Gastroesophageal sphincter (tissue), 4 donors: Measurements from ENCODE around the gene MARK3. TPM values are rescaled to one million over a fixed set of nuclear protein-coding genes. Genes with fewer than 3 reads are reported as not detected.

ENCODE experiments used
- ATAC-seq: fragments of 150-250 bp; one replicate; pipeline ENCODE4 v1.9.1; 2016; ENCODE audit warnings: mild to moderate bottlenecking, moderate library complexity
- H3K27ac ChIP-seq, 4 donors: fragments of 200-600 bp; sonication (generic) in 3 of 4; 1 replicate in 3 of 4; 2 replicates in 1 of 4; pipeline ENCODE4 v1.5.1; 2016 to 2019
- H3K27me3 ChIP-seq: fragments of 200-600 bp; sonication (generic); one replicate; pipeline ENCODE4 v1.5.1; 2019
- H3K36me3 ChIP-seq, 2 donors: fragments of 200-600 bp; sonication (generic); one replicate each; pipeline ENCODE4 v1.5.1; 2019; ENCODE audit warnings: control low read depth in 1 of 2
- H3K4me1 ChIP-seq, 3 donors: fragments of 200-600 bp; sonication (generic); 1 replicate in 2 of 3; 2 replicates in 1 of 3; pipeline ENCODE4 v1.5.1; 2016 to 2019; ENCODE audit warnings: control low read depth in 2 of 3
- H3K4me3 ChIP-seq, 2 donors: fragments of 200-600 bp; sonication (generic); one replicate each; pipeline ENCODE4 v1.5.1; 2019; ENCODE audit warnings: mild to moderate bottlenecking in 1 of 2, moderate library complexity in 1 of 2
- H3K9me3 ChIP-seq, 3 donors: fragments of 200-600 bp; sonication (generic); one replicate each; pipeline ENCODE4 v1.5.1; 2017 to 2019; ENCODE audit warnings: control low read depth in 2 of 3
- CTCF ChIP-seq, 4 experiments: fragments of 200-600 bp in 2 of 4; fragments of 450-650 bp in 2 of 4; sonication (generic) in 1 of 4; IDR thresholded peaks; one replicate each; pipeline ENCODE4 v1.5.1; 2017 to 2019; ENCODE audit warnings: antibody characterized with exemption in 4 of 4, mild to moderate bottlenecking in 2 of 4, moderate library complexity in 2 of 4
- EP300 ChIP-seq: sonication (generic); formaldehyde crosslinking; IDR thresholded peaks from one replicate; pipeline ENCODE4 v1.6.1; 2017; ENCODE audit warnings: antibody characterized with exemption, mild to moderate bottlenecking
- POLR2A ChIP-seq, 2 donors: fragments of 450-650 bp; IDR thresholded peaks; one replicate each; pipeline ENCODE4 v1.6.1; 2017; ENCODE audit warnings: antibody characterized with exemption in 2 of 2, mild to moderate bottlenecking in 2 of 2, moderate library complexity in 1 of 2
- POLR2AphosphoS5 ChIP-seq: sonication (generic); formaldehyde crosslinking; IDR thresholded peaks from one replicate; pipeline ENCODE4 v1.6.1; 2017; ENCODE audit warnings: antibody characterized with exemption
- WGBS, 2 donors: methylation state at CpG; one replicate each; pipeline ENCODE4 v1.1.5; 2018; ENCODE audit warnings: low coverage in 1 of 2; 5-methylcytosine and 5-hydroxymethylcytosine counted together
- total RNA-seq, 4 donors: library from RNA; depleted of rRNA; stranded (reverse); fragments of >200 nt; gene quantifications; one replicate each; pipeline ENCODE4 v1.1.0, GENCODE V29; 2016

MARK3 gene
- total RNA-seq, 4 donors from 2014 or later: 65.1 to 127 (median 70.4) TPM

- Histone ChIP-seq H3K4me1 (peaks cover 0 to 29% (median 0%) of the 10 kb centered on the region in 3 donors), H3K9me3 (no peaks in the 10 kb centered on the region), H3K27me3 (no peaks in the 10 kb centered on the region), H3K4me3 (no peak overlapping the region), H3K36me3 (peaks cover 0 to 15% of the 10 kb centered on the region in 2 donors), H3K27ac (no peak overlapping the region)
- no peak for ATAC-seq
- TF ChIP-seq CTCF (IDR thresholded peaks at IDR 0.05) (no peak), EP300 (no peak), POLR2AphosphoS5 (no peak), POLR2A (IDR thresholded peaks at IDR 0.05) (no peak)
These were observed 66.2 kb downstream of the MARK3 start for GRCh38 chr14:103451401-103451800.

GRCh38 chr14:103453791-103454190 is 68.6 kb downstream of the MARK3 start:
- TF ChIP-seq CTCF (IDR thresholded peaks at IDR 0.05) (no peak), POLR2A (IDR thresholded peaks at IDR 0.05) (no peak), EP300 (no peak), POLR2AphosphoS5 (no peak)
- Histone ChIP-seq H3K27ac (no peak overlapping the region), H3K9me3 (no peaks in the 10 kb centered on the region), H3K4me1 (peaks cover 0 to 9% (median 0%) of the 10 kb centered on the region in 3 donors), H3K36me3 (peaks cover 0 to 30% of the 10 kb centered on the region in 2 donors), H3K4me3 (no peak overlapping the region), H3K27me3 (no peaks in the 10 kb centered on the region)
- no peak for ATAC-seq
- 88 to 90% methylated on average over 4 to 5 of the region's 6 CpGs for WGBS, 2 donors

- no peaks in the 10 kb centered on the region for H3K9me3 ChIP-seq
- H3K36me3 ChIP-seq: peaks cover 0 to 38% of the 10 kb centered on the region in 2 donors
- peaks cover 0 to 9% (median 0%) of the 10 kb centered on the region in 3 donors for H3K4me1 ChIP-seq
- H3K27me3 ChIP-seq: no peaks in the 10 kb centered on the region
- H3K27ac ChIP-seq: no peak overlapping the region
- TF ChIP-seq POLR2A (IDR thresholded peaks at IDR 0.05) (no peak), POLR2AphosphoS5 (no peak), EP300 (no peak), CTCF (IDR thresholded peaks at IDR 0.05) (no peak)
- 84 to 85% methylated on average over 4 of the region's 4 CpGs for WGBS, 2 donors
- no peak overlapping the region for H3K4me3 ChIP-seq
- ATAC-seq: no peak
These were observed 71.1 kb downstream of the MARK3 start for GRCh38 chr14:103456167-103456835.

GRCh38 chr14:103460415-103460814 is 75.2 kb downstream of the MARK3 start:
- Histone ChIP-seq H3K9me3 (no peaks in the 10 kb centered on the region), H3K4me1 (peaks cover 0 to 9% (median 0%) of the 10 kb centered on the region in 3 donors), H3K27me3 (no peaks in the 10 kb centered on the region), H3K36me3 (peaks cover 0 to 63% of the 10 kb centered on the region in 2 donors), H3K4me3 (no peak overlapping the region), H3K27ac (no peak overlapping the region)
- no peak for ATAC-seq
- 91% methylated on average over 1 of the region's 1 CpG for WGBS, 2 donors
- TF ChIP-seq POLR2AphosphoS5 (no peak), POLR2A (IDR thresholded peaks at IDR 0.05) (no peak), EP300 (no peak), CTCF (IDR thresholded peaks at IDR 0.05) (no peak)

GRCh38 chr14:103463149-103463548 is 77.9 kb downstream of the MARK3 start:
- H3K36me3 ChIP-seq: peaks cover 0 to 76% of the 10 kb centered on the region in 2 donors

More at GRCh38 chr14:103463149-103463548, 77.9 kb downstream of the MARK3 start:
- TF ChIP-seq EP300: no peak
- TF ChIP-seq POLR2AphosphoS5: no peak
- TF ChIP-seq CTCF (IDR thresholded peaks at IDR 0.05): no peak
- no peak for TF ChIP-seq POLR2A (IDR thresholded peaks at IDR 0.05)
- H3K27ac ChIP-seq: no peak overlapping the region
- ATAC-seq: no peak
- H3K9me3 ChIP-seq: no peaks in the 10 kb centered on the region
- WGBS, 2 donors: 48 to 57% methylated on average over 4 of the region's 4 CpGs
- no peaks in the 10 kb centered on the region for H3K27me3 ChIP-seq
- no peak overlapping the region for H3K4me3 ChIP-seq
- no peaks in the 10 kb centered on the region for H3K4me1 ChIP-seq
